Ishikawa (cell line): ENCODE results near the gene MYO1E.
A peak's percentile ranks its signal among the peaks of the same experiment; 100 is the strongest.

Experiments used
- CEBPB ChIP-seq: IDR thresholded peaks from 2 replicates; pipeline ENCODE4 v1.6.1; 2012
- CREB1 ChIP-seq: IDR thresholded peaks from 2 replicates; pipeline ENCODE4 v1.6.1; 2012; ENCODE audit warnings: low read depth
- EGR1 ChIP-seq: IDR thresholded peaks from 2 replicates; pipeline ENCODE4 v1.6.1; 2012
- EP300 ChIP-seq: IDR thresholded peaks from 2 replicates; pipeline ENCODE4 v1.6.1; 2012; ENCODE audit warnings: borderline replicate concordance
- FOXM1 ChIP-seq: IDR thresholded peaks from 2 replicates; pipeline ENCODE4 v1.6.1; 2012; ENCODE audit warnings: low read depth, borderline replicate concordance
- NFIC ChIP-seq: IDR thresholded peaks from 2 replicates; pipeline ENCODE4 v1.6.1; 2012
- RAD21 ChIP-seq: IDR thresholded peaks from 2 replicates; pipeline ENCODE4 v1.6.1; 2012; ENCODE audit warnings: low read depth
- TAF1 ChIP-seq: IDR thresholded peaks from 2 replicates; pipeline ENCODE4 v1.6.1; 2012; ENCODE audit warnings: low read depth, mild to moderate bottlenecking
- TCF12 ChIP-seq: IDR thresholded peaks from 2 replicates; pipeline ENCODE4 v1.6.1; 2012; ENCODE audit warnings: low read depth
- TEAD4 ChIP-seq: IDR thresholded peaks from 2 replicates; pipeline ENCODE4 v1.6.1; 2012
- USF1 ChIP-seq: IDR thresholded peaks from 2 replicates; pipeline ENCODE4 v1.6.1; 2012
- YY1 ChIP-seq: IDR thresholded peaks from 2 replicates; pipeline ENCODE4 v1.6.1; 2012; ENCODE audit warnings: low read depth
- ZBTB7A ChIP-seq: IDR thresholded peaks from 2 replicates; pipeline ENCODE4 v1.6.1; 2012; ENCODE audit warnings: low read depth
- TF ChIP-seq, protein P1 (sequence below): IDR thresholded peaks from 2 replicates; pipeline ENCODE4 v1.6.1; 2012; ENCODE audit warnings: low read depth, mild to moderate bottlenecking
- TF ChIP-seq, protein P2 (sequence below): IDR thresholded peaks from 2 replicates; pipeline ENCODE4 v1.6.1; 2012

Gene MYO1E

GRCh38 chr15:59104912-59105732 is 267.5 kb downstream of the MYO1E start, which contains the start of gene CCNB2:
CCNB2 (plus strand) TSS chr15:59105146; CDS start chr15:59105269, 123 bp downstream.
- TF ChIP-seq CEBPB (no peak), YY1 (peak; percentile 79; the same call in 1 of the 2 replicates), EGR1 (no peak), TEAD4 (0 out of 2 replicates have a peak, but pooled peaks have one; percentile 29), EP300 (peak; percentile 11; the same call in 1 of the 2 replicates), RAD21 (no peak), USF1 (peak; percentile 81), CREB1 (peak; percentile 46; the same call in 1 of the 2 replicates), TAF1 (peak; percentile 89), TCF12 (peak; percentile 62), NFIC (no peak; the same call in none of the 2 replicates), FOXM1 (peak; percentile 99), ZBTB7A (0 out of 2 replicates have a peak, but pooled peaks have one; percentile 18)
- TF ChIP-seq, protein P1, sequence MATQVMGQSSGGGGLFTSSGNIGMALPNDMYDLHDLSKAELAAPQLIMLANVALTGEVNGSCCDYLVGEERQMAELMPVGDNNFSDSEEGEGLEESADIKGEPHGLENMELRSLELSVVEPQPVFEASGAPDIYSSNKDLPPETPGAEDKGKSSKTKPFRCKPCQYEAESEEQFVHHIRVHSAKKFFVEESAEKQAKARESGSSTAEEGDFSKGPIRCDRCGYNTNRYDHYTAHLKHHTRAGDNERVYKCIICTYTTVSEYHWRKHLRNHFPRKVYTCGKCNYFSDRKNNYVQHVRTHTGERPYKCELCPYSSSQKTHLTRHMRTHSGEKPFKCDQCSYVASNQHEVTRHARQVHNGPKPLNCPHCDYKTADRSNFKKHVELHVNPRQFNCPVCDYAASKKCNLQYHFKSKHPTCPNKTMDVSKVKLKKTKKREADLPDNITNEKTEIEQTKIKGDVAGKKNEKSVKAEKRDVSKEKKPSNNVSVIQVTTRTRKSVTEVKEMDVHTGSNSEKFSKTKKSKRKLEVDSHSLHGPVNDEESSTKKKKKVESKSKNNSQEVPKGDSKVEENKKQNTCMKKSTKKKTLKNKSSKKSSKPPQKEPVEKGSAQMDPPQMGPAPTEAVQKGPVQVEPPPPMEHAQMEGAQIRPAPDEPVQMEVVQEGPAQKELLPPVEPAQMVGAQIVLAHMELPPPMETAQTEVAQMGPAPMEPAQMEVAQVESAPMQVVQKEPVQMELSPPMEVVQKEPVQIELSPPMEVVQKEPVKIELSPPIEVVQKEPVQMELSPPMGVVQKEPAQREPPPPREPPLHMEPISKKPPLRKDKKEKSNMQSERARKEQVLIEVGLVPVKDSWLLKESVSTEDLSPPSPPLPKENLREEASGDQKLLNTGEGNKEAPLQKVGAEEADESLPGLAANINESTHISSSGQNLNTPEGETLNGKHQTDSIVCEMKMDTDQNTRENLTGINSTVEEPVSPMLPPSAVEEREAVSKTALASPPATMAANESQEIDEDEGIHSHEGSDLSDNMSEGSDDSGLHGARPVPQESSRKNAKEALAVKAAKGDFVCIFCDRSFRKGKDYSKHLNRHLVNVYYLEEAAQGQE = peak; percentile 37; the same call in 1 of the 2 replicates
- TF ChIP-seq, protein P2, sequence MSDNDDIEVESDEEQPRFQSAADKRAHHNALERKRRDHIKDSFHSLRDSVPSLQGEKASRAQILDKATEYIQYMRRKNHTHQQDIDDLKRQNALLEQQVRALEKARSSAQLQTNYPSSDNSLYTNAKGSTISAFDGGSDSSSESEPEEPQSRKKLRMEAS = peak; percentile 89

DNA sequence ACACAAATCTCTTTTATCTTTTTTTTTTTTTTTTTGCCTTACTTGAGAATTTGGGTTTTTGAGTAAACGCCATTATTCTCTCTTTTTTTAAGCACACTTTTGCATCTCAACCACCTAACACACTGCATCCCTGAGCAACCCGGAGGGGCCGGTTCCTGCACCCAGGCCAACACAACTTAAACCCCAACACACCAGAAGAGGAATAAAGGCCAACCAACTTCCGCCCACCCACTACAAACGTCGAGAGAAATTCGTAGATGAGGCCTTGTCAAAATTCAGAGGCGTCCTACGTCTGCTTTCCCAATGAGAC is 268.1 kb downstream of the MYO1E start:
- TF ChIP-seq EP300 (no peak), CREB1 (no peak), FOXM1 (no peak), TEAD4 (no peak), TCF12 (no peak), YY1 (no peak), USF1 (no peak), NFIC (no peak), RAD21 (no peak), TAF1 (no peak), EGR1 (no peak), ZBTB7A (no peak), CEBPB (no peak)
- TF ChIP-seq, protein P2 = no peak
- TF ChIP-seq, protein P1 = no peak

- TF ChIP-seq, protein P1 = no peak
- no peak for TF ChIP-seq ZBTB7A
- no peak for TF ChIP-seq EGR1
- no peak for TF ChIP-seq CREB1
- no peak for TF ChIP-seq USF1
- no peak for TF ChIP-seq TCF12
- no peak for TF ChIP-seq FOXM1
- no peak for TF ChIP-seq CEBPB
- TF ChIP-seq EP300 = no peak
- no peak for TF ChIP-seq TAF1
- TF ChIP-seq NFIC = no peak
- no peak for TF ChIP-seq RAD21
- TF ChIP-seq TEAD4 = no peak
- TF ChIP-seq, protein P2 = no peak
- TF ChIP-seq YY1 = no peak
These were observed 273.4 kb downstream of the MYO1E start for GRCh38 chr15:59099162-59099685.
